ENCODE measurements around the gene SORBS2.

The SORBS2 gene

GRCh38 chr4:185666156-185666555, 145.8 kb downstream of the SORBS2 start:
- no peak for DNase-seq

- no peak for DNase-seq
These were observed 146.3 kb downstream of the SORBS2 start for GRCh38 chr4:185665655-185666054.

- no peak for DNase-seq
These were observed 147.5 kb downstream of the SORBS2 start for GRCh38 chr4:185664481-185664880.

- DNase-seq: no peak
These were observed 149.8 kb downstream of the SORBS2 start for GRCh38 chr4:185662030-185662778.

- DNase-seq: no peak
These were observed 151.7 kb downstream of the SORBS2 start for GRCh38 chr4:185660340-185660739.

GRCh38 chr4:185657699-185658098, 154.3 kb downstream of the SORBS2 start:
- DNase-seq: no peak

GRCh38 chr4:185657183-185657582, 154.8 kb downstream of the SORBS2 start:
- no peak for DNase-seq

GRCh38 chr4:185656467-185656931, 155.5 kb downstream of the SORBS2 start:
- DNase-seq: no peak

GRCh38 chr4:185654965-185655554, 156.9 kb downstream of the SORBS2 start:
- DNase-seq: no peak

GRCh38 chr4:185654311-185654710, 157.7 kb downstream of the SORBS2 start:
- no peak for DNase-seq

GRCh38 chr4:185651851-185652250, 160.1 kb downstream of the SORBS2 start:
- DNase-seq: no peak

- DNase-seq: no peak
These were observed 160.8 kb downstream of the SORBS2 start for GRCh38 chr4:185651137-185651677.

GRCh38 chr4:185648631-185649030, 163.4 kb downstream of the SORBS2 start:
- DNase-seq: no peak

GRCh38 chr4:185645403-185645802, 166.6 kb downstream of the SORBS2 start:
- DNase-seq: no peak

GRCh38 chr4:185644408-185644807, 167.6 kb downstream of the SORBS2 start:
- DNase-seq: no peak

- DNase-seq: no peak
These were observed 169.1 kb downstream of the SORBS2 start for GRCh38 chr4:185642907-185643306.

- no peak for DNase-seq
These were observed 171.0 kb downstream of the SORBS2 start for GRCh38 chr4:185640811-185641675.

- no peak for DNase-seq
These were observed 173.3 kb downstream of the SORBS2 start for GRCh38 chr4:185638548-185639301.

- DNase-seq: no peak
These were observed 173.9 kb downstream of the SORBS2 start for GRCh38 chr4:185638093-185638492.

GRCh38 chr4:185637163-185637875, 174.7 kb downstream of the SORBS2 start:
- DNase-seq: no peak

- DNase-seq: no peak
These were observed 177.8 kb downstream of the SORBS2 start for GRCh38 chr4:185634066-185634652.
